Tibial nerve (tissue), 4 donors: ENCODE data around the gene ASTN2.

Experiments used
- CTCF ChIP-seq, 5 experiments: fragments of 200-600 bp in 3 of 5; fragments of 450-650 bp in 2 of 5; sonication (generic) in 3 of 5; IDR thresholded peaks; one replicate each; pipeline ENCODE4 v1.5.1; 2016 to 2019; ENCODE audit warnings: antibody characterized with exemption in 5 of 5, mild to moderate bottlenecking in 3 of 5, moderate library complexity in 2 of 5
- EP300 ChIP-seq, 2 donors: sonication (generic); formaldehyde crosslinking; IDR thresholded peaks; one replicate each; pipeline ENCODE4 v1.6.1; 2017; ENCODE audit warnings: antibody characterized with exemption in 2 of 2, mild to moderate bottlenecking in 1 of 2
- POLR2A ChIP-seq, 2 donors: fragments of 450-650 bp; IDR thresholded peaks; one replicate each; pipeline ENCODE4 v1.6.1; 2017; ENCODE audit warnings: antibody characterized with exemption in 2 of 2, mild to moderate bottlenecking in 2 of 2, moderate library complexity in 2 of 2

GRCh38 chr9:117427357-117427913, 12.6 kb upstream of the ASTN2 start:
- TF ChIP-seq EP300 (IDR thresholded peaks at IDR 0.05) (no peak), CTCF (IDR thresholded peaks at IDR 0.05) (no peak), POLR2A (IDR thresholded peaks at IDR 0.05) (no peak)
